NCI-H1092 treated with DMSO at 0.1 percent for 48 hours (cell line): ENCODE measurements around the gene GPR3.
A peak's percentile ranks its signal among the peaks of the same experiment; 100 is the strongest.

Experiments
- DNase-seq: peaks from one replicate; lab custom pipeline; 2025; lab: John Stamatoyannopoulos, UW

GPR3 gene, protein sequence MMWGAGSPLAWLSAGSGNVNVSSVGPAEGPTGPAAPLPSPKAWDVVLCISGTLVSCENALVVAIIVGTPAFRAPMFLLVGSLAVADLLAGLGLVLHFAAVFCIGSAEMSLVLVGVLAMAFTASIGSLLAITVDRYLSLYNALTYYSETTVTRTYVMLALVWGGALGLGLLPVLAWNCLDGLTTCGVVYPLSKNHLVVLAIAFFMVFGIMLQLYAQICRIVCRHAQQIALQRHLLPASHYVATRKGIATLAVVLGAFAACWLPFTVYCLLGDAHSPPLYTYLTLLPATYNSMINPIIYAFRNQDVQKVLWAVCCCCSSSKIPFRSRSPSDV

DNA sequence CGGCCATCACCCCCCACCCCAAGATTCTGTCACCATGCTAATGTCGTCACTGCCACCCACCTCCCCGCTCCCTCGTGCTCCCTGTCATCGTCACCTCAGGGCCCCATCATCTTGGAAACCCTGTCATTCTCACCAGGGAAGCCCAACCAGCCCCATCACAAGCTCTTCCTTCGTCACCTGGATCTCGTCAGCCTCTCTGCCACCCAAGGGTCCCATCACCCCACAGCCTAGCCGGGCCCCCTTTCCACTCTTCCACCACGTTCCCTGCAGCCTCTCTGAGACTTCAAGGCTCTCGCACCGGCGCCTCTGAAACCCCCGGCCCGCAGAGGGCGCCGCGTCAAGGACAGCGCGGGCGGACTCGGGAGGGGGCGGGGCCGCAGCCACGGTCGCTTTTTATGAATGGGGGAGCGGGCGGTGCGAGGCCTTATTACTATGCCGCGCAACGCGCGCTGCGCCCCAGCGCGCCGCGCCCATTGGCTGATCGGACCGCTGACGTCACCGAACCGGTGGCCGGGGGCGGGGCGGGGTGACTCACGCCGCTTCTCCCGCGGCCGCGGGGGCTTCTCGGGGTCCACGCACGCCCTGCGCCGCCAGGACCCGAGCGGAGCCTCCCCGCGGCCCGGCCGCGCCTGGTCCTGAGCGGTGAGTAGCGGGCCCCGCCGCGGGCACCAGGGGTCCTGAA, at the start of gene GPR3:
Gene GPR3 (plus strand): TSS at position 527 of the 682 bp plus-strand sequence. CDS start 1,177 bp downstream, outside the sequence.
- peak; percentile 94 for DNase-seq

DNA sequence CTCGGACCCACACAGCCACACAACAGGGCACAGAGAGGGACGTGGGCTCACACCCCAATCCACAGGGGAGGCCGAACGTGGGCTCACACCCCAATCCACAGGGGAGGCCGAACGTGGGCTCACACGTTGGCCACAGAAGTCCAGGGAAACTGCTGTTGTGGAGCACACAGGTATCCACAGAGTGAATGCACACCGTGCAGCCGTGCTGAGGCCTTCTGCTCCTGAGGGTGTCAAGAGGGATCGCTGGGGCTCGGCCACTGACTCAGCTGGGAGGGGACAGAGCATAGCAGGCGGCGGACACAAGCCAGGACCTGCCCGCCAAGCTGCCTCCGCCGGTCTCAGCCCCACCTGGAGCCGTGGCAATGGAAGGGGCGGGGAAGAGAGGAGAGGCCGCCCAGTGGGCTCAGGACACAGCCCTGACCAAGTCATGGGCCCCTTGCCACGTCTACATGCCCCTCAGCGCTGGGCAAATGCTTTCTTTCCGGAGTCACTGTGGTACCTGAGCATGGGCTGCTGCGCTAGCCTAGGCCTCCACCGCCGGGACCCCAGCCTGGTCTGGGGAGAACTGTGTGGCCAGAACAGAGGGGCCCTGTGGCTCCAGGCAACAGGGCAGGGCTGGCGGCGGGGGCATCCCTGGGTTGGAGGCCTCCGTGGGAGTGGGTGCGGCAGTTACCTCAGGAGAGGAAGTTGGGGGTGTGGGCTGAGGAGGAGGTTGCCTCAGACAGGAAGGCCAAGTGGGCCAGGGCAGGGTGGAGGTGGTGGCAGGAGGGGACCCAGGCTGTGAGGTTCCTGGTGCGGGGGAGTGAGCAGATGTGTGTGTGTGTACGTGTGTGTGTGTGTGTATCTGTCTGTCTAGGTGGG, 49.4 kb upstream of the GPR3 start:
- no peak for DNase-seq

DNA sequence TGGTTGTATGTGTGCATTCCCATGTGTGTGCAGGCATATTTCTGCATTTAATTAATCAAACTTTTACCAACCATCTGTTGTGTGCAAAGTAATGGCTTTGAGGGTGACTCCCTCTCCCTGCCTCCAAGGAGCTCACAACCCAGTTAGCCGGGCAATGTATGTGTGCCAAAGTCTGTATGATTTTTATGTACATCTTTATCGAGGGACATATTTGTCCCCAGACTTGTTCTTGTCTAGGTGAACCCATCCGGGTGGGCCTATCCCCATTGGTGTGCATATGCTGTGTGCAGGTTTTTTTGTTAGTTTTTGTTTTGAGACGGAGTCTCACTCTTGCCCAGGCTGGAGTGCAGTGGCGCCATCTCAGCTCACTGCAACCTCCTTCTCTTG, 48.8 kb upstream of the GPR3 start:
- DNase-seq, result no peak

DNA sequence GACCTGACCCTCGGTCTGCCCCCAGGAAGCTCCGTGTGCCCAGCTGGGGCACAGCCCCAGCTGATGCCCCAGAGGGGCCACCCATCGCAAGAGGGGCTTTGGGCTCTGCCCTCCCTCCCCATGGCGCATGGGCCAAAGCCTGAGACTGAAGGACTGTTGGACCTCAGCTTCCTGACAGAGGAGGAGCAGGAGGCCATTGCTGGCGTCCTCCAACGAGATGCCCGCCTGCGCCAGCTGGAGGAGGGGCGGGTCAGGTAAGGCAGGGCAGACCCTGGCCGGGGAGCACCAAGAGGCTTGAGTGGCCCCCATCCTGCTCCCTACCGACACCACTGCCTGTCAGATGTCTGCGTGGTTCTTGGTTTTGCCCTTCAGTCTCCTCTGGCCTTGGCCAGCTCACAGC, 47.1 kb upstream of the GPR3 start:
- no peak for DNase-seq

DNA sequence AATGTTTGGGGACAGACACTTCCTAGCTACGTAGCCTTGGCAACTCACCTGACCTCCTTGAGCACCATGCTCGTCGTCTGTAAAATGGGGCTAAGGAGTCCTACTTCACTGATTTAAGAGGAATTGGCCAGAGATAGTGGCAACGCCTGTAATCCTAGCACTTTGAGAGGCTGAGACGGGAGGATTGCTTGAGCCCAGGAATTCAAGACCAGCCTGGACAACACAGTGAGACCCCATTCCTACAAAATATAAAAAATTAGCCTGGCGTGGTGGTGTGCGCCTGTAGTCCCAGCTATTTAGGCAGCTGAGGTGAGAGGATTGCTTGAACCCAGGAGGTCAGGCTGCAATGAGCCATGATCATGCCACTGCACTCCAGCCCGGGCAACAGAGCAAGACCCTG, 46.1 kb upstream of the GPR3 start:
- DNase-seq, result no peak

DNA sequence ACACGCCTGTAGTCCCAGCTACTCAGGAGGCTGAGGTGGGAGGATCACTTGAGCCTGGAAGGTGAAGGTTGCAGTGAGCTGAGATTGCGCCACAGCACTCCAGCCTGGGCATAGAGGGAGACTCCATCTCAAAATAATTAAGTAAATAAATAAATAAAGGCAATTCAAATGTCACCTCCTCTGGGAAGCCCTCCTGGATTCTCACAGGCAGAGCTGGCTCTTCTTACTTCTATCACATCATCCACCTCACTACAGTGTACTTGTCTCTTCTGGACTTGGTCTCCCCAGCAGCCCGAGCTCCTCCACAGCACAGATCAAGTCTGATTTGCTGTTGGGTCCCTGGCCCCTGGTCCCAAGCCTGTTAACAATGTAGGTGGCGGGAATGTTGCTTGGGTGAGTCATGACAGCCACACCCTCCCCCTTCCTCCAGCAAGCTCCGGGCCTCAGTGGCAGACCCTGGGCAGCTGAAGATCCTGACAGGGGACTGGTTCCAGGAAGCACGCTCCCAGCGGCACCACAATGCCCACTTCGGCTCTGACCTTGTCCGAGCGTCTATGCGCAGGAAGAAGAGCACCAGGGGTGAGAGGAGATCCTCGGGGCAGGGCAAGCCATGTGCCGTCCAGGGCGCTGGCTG, 45.3 kb upstream of the GPR3 start:
- no peak for DNase-seq

DNA sequence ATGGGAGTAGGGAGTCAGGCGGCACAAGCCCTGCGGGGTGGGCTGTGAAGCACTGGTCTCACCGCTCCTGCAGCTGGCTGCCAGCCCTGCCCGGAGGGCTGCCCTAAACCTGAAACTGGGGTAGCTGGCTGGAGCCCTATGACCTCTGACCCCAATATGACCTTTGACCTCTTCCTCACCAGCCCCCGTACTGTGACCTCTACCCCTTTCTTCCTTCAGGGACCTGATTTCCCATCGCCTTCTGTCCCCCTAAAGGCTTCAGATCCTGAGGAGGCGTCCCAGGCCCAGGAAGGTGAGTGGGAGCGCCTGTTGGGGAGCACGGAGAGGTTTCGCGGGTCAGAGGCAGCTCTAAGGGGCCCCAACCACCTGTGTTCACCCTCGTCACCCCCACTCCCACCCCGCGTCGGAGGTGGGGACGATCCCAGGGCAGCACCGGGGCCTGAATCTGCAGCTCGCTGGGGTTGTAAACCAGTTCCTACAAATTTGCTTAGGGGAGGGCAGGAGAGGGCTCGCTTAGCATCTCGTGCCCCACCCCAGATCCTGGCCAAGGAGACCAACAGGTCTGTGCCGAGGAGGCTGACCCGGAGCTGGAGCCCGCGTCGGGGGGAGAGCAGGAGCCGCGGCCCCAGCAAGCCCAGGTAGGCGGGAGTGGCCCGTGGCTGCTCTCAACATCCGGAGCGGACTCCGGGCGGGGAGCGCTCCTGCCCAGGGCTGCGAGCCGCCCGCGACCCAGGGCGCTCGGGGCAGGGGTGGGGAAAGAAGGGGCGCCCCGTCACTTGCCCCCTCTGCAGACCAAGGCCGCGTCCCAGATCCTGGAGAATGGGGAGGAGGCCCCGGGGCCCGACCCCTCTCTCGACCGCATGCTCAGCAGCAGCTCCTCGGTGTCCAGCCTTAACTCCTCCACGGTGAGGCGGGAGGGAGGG, 43.3 kb upstream of the GPR3 start:
- DNase-seq, result peak; percentile 66

DNA sequence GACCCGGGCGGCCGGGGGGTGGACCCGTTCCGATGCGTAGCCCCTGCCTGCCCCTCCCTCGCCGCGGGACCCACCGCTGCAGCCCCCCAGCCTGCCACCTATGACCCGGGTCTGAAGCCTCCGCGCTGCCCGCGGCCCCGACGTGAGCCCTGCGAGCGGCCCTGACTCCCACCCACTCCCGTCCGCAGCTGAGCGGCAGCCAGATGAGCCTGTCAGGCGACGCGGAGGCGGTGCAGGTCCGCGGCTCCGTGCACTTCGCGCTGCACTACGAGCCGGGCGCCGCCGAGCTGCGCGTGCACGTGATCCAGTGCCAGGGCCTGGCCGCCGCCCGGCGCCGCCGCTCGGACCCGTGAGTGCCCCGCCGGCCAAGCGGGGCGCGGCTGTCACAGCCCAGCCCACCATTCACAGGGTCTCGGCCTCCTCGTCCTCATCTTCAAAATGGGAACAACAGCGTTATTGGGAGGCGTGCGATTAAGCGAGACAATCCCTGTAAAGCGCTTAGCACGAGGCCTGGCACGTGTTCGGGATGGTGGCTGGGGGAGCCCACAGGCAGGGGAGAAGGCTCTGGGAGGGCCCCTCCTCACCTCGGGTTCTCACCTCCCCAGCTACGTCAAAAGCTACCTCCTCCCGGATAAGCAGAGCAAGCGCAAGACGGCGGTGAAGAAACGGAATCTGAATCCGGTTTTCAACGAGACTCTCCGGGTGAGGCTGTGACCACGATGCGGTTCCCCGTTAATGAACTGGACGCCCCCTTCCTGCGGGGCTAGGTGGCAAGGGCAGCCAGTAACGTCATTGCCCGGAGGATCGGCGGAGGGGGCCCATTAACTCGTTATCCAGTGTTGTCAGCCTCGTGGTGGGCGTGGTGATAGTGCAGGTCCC, 42.4 kb upstream of the GPR3 start:
- DNase-seq, result peak; percentile 72

DNA sequence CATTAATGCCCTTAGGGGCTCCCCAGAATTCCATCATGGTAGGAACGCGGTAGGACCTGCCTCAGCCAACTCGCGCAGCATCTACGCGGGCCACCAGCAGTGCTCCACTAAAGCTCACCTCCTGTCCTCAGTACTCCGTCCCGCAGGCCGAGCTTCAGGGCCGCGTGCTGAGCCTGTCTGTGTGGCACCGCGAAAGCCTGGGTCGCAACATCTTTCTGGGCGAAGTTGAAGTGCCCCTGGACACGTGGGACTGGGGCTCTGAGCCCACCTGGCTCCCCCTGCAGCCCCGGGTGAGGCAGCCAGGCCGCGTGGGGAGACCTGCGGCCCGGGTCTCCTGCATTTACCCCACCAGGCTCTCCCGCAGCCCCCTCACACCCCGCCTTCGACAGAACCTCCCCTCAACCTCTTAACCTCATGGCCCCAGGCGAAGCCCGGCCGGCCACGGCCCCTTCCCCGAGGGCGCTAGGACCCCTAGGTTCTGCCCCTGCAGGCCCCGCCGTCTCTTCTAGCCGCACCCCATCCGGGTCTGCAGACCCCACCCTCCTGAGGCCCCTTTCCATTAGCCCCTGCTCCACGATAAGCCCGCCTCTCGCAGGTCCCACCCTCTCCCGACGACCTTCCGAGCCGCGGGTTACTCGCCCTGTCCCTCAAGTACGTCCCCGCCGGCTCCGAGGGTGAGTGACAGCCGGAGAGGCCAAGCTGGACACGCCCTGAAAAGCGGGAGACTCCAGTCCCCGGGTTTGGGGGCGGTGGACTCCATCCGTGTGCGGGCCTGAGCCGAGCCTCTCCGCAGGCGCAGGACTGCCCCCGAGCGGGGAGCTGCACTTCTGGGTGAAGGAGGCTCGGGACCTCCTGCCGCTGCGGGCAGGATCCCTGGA, 41.5 kb upstream of the GPR3 start:
- DNase-seq, result no peak

DNA sequence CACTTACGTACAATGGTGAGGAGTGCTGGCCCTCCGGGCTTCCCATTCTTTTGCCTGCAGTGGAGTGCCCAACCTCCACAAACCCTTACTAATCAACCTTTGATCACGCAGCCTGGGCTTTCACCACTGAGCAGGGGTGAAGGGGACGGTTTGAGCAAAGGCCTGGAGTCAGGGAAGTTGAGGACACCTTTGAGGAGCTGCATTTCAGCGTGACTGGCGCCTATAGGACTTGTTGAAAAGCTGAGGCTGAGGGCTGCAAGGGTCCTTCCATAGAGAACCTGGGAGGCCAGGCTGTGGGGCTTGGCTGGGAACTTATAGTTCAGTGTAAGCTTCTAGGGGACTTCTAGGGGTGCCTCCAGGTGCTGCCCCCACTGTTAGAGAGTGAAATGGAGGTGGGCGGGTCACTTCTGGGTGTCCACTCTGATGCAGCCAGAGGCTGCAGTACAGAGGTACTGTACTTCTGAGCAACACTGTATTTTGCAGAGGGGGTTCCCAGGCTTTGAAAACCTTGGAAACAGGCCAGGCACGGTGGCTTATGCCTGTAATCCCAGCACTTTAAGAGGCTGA, 40.8 kb upstream of the GPR3 start:
- no peak for DNase-seq

DNA sequence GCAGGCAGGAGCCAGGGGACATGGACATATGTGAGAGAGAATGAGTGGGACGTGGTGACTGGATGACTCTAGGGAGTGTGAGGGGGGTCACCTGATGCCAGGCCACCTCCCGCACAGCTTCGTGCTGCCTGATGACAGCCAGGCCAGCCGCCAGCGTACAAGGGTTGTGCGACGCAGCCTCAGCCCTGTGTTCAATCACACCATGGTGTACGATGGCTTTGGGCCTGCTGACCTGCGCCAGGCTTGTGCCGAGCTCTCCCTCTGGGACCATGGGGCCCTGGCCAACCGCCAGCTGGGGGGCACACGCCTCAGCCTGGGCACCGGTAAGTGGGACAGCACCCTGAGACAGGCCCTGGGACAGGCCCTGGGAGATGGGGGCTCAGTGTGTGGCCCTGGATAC, 39.3 kb upstream of the GPR3 start:
- DNase-seq, result no peak

DNA sequence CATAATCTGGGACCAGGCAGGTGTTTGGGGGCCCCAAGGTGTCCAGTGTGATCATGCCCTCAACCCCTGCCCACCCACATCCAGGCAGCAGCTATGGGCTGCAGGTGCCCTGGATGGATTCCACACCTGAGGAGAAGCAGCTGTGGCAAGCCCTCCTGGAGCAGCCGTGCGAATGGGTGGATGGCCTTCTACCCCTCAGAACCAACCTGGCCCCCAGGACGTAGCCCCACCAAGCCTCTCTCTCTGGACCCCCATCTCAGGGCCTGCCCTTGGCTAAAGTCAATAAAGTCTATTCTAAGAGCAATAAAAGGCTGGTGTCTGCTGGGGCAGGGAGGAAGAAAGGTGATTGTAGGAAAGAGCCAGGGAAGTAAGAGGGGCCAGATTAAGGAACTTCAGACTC, 38.8 kb upstream of the GPR3 start:
- DNase-seq, result no peak

DNA sequence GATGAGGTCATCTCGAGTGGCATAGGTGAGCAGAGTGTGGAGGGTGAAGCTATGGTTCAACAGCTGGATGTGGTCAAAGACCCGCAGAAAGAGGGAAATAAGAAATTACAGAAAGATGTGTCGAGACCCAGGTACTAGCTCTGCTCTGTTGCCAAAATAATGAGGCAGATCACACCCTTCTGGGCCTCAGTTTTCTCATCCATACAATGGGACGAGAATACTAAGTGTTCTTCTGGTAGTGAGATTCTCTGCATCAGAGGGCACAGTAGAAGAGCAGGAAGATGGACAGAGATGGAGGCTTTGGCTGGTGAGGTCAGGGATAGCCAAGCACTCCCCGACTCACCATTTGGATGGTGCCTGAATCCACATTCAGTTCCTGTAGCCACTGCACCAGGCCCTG, 36.7 kb upstream of the GPR3 start:
- no peak for DNase-seq

DNA sequence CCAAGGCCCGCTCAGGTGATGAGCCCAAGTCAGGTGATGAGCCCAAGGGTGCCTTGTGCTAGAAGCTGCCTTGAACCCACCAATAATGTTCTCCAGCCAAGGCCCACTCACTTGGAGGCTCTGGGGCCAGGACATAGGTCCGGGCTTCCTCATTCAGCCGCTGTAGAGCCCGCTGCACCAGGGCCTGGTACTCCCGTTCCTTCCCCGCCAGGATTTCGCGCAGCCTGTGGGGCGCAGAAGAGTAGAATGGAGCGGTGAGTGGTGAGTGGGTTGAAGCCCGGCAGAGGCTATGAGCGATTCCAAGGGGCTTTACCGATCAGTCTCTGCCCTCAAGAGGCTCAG, 36.2 kb upstream of the GPR3 start:
- no peak for DNase-seq

DNA sequence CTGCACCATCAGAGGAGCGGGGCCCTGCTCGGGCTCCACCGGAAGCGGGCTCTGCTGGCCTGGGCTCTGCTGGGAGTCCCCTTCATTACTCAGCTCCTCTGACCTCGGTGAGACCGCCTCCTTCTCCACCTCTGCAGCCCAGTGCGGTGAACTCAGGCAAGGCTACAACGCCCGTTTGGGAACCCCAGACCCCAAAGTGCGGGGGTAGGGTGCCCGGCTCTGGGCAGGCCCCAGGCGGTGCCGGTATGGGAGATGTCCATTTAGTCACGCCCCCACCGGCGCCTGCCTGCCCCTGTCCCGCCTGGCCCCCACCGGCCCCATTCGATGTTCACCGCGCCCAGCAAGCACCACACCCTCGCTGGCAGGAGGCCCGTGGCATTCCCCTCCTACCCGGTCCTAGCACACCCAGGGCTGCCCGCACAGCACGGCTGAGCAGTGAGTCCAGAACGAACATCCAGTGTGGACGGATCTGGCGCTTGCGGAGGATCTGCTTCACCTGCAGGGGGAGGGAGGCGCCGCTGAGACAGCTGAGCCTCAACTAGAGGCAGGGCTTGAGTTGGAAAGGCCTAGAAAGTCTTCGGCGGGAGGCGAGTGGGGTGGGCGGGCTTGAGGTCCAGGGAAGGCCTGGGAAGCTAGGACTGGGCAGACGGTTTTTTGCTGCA, 35.7 kb upstream of the GPR3 start:
- no peak for DNase-seq

DNA sequence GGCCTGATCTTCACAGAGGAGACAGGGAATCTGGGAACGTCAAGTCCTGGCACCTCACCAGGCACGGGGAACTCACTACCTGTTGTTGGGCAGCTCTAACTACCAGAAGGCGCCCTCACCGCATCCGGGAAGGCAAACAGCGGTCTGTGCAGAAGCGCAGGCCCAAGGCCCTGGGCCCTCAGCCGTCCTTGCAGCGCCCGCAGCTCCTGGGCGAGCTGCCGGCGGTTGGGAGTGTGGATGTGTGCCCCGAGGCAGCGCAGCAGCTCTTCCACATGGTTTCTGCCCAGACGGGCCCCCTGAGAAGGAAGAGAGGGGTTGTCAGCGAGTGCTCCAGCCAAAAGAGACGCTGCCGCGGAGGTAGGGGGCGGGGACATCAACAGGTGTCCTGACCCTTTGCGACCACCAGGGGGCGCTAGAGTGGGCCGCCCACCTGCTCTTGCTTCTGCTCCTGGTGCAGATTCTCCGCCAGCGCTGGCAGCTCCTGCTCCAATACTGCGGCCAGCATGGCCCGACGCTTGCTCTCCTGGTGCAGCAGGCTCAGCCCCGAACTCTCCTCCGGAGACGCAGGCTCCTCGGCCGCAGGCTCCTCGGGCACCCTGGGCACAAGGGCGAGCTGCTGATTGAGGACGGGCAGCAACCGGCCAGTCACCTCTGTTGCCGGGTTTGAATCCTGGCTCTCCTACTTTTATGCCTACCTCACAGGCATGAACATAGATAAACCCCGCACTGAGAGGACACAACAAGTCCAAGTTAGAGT, 35.0 kb upstream of the GPR3 start:
- peak; percentile 77 for DNase-seq

DNA sequence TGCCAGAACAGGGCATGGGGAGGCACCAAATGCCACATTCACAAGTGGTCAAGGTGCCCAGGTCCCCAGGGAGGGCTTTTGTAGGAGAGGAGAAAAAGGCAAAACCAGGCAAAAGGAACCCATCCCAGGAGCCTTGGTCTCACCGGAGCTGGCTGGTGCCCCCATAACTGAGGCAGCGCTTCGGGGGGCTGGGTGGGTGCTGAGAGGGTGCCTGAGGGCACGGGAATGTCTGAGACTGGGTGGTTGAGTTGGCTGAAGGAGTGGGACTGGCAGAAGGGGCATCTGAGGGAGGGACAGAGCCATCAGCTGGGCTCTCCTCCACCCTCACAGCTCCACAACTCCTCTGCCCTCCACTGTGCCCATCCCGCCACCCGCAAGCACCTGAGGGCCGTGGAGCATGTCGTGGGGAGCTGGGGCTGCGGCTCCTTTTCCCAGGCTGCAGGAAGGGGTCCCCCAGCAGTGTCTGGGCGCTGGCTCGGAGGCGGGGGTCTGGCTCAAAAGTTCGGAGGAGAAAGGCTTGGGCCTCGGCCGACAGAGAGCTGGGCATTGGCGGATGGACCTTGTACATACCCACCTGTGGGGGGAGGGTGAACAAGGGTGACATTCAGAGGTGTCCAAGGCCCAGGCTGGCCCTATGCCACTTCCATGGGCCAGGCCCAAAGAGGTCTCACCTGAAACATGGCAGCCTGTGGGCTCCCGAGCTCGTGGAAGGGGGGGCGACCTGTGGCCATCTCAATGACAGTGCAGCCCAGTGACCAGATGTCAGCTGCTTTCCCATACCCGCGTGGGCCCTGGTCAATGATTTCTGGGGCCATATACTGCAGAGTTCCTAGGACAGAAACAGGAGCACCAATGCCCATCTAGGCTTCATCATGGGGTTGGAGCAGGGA, 34.1 kb upstream of the GPR3 start:
- no peak for DNase-seq
